ENCODE results near the gene MEPCE.
"Not testable (repeated sequence)": the region's sequence is repeated elsewhere in the genome, so short reads cannot be mapped to it uniquely, and the experiment has no call there.

Gene MEPCE

GRCh38 chr7:100434297-100435144 is 4.9 kb downstream of the MEPCE start:
- no peak for DNase-seq

GRCh38 chr7:100435401-100436304 is 6.0 kb downstream of the MEPCE start:
- DNase-seq = peak; percentile 72

DNA sequence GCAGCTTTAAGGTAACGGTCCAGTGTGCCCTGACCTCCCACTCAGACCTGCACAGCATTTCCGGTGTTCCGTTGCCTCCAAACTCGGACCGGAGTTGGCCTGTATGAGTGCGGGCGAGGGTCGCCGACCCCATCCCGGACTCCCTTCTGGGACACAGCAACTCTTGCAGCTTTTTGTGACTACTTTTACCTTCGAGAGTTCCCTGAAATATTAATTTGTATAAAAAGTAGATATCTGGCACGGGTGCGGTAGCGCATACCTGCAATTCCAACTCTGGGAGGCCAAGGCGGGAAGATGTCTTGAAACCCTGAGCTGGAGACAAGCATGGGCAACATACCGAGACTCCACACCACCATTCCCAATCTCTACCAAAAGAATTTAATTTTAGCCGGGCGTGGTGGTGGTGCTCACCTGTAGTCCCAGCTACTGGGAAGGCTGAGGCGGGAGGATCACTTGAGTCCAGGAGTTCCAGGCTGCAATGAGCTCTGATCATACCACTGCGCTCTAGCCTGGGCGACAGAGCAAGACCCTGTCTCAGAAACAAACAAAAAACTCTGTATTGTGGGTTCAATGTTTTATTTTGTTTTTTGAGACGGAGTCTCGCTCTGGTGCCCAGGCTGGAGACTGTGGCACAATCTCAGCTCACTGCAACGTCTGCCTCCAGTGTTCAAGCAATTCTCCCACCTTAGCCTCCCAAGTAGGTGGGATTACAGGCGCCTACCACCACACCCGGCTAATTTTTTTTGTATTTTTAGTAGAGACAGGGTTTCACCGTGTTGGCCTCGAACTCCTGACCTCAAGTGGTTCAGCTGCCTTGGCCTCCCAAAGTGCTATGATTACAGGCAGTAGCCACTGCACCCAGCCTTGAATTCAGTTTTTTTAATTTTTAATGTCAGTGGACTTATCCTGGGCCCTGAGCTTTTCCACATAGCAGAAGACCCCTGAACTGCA is 7.8 kb downstream of the MEPCE start:
- no peak for DNase-seq

GRCh38 chr7:100438172-100438571 is 8.5 kb downstream of the MEPCE start:
- DNase-seq = no peak

DNA sequence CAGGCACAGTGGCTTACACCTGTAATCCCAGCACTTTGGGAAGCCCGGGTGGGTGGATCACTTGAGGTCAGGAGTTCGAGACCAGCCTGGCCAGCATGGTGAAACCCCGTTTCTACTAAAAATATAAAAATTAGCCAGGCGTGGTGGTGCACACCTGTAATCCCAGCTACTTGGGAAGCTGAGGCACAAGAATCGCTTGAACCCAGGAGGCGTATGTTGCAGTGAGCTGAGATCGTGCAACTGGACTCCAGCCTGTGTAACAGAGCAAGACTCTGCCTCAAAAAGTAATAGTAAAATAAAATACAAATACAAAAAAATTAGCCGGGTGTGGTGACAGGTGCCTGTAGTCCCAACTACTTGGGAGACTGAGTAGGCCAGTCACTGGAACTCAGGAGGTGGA is 9.1 kb downstream of the MEPCE start:
- DNase-seq = not testable (repeated sequence)

DNA sequence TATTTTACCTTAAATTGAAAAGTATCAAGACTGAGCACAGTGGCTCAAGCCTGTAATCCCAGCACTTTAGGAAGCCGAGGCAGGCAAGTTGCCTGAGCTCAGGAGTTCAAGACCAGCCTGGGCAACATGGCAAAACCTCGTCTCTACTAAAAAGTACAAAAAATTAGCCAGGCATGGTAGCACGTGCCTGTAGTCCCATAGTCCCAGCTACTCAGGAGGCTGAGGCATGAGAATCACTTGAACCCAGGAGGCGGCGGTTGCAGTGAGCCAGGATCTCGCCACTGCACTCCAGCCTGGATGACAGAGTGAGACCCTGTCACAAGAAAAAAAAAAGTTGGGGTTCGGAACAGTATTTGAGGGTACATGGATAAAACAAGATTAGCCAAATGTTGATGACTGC is 9.6 kb downstream of the MEPCE start:
- not testable (repeated sequence) for DNase-seq

DNA sequence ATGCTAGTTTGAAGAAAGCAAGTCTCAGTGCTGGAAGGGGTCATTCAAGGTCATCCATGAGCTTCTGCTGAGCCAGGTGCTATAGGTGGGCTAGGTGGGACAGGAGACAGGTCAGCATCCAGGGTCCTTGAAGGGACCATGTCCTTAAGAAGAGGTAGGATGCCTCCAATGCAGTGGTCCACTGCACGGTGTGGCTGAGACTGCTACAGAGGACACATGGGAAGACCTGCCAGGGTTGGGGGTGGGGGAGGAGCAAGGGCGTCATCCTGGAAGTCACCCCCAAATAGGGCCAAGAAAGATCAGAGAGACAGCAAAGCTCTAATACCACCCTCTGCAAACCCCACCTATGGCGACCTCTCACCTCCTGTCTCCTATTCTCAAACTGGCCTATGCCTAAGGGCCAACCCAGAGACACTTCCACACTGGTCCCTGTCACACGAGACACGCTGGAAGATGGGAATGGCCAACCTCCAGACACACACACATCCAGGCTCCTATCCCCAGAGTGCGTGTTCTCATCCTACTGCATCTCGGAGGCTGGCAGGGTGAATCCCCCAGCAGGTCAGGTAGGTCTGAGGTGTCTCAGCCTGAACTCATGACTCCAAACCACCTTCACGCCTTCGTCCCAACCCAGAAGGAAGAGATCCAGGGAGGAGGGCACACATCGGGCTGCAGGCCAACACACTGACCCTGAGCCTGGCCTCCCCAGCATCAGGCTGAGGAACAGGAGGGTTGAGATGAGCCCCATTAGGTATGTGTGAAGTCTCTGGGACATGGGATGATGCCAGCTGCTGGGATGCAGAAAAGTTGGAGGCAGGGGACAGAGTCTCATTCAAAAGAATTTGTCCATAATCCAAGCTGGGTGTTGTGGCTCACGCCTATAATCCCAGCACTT is 12.3 kb downstream of the MEPCE start:
- no peak for DNase-seq

GRCh38 chr7:100443096-100443840 is 13.6 kb downstream of the MEPCE start:
- no peak for DNase-seq

DNA sequence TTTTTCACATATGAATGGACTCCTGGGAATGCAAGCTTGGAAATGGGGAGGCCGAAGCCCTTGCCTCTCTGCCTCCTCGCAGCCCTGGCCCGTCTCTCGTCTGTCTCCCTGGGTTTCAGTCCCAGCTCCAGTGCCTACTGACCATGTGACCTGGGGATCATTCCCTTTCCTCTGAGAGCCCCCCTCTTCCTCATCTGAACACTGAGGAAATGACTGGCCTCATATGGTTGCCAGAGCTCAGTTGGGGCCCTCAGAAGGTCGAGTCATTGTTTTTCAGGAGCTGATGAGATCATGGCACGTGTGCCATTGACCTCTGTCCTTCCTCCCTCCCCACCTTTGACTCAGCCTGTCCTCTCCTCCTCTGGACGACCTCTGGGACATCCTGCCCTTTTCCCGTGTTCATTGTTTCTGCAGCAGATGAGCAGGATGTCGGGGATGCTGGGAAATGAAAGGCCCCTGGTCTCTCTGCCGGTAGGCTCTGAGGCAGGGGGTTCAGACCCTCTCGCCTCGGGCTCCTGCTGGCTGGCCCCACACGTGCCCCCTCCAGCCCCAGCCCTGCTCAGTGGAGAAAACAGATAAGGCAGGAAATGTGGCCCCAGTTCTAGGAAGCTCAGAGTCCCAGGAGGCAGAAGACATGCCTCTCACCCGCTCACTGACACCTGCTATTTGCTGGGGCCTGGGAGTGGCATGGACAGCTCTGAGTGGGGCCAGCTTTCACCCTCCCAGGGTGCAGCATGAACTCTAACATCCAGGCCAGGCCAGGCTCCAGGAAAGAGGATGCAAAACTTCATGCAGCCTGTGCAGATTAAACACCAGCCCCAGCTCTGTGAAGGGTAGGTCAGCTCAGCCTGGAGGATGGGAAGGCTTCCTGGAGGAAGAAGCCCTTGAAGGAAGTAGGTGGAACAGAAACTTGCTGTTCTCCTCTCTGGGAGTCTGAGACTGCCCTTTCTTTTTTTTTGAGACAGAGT is 15.0 kb downstream of the MEPCE start:
- peak; percentile 84 for DNase-seq

DNA sequence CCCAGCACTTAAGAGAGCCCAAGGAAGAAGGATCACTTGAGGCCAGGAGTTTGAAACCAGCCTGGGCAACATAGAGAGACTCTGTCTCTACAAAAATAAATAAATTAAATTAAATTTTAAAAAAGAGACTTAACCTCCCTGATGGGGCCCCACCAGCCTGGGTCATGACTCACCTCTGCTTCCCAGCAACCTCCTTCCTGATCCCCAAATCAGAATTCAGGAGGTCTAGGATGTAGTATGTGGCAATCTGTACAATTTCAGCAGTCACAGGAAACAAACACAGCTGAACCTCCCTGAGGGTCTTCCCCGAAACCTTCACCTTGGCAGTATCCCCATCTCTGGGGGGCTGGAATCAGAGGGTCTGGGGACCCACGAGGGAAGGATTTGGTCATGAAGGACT is 16.4 kb downstream of the MEPCE start:
- DNase-seq = no peak

GRCh38 chr7:100447363-100447762 is 17.7 kb downstream of the MEPCE start:
- not testable (repeated sequence) for DNase-seq

DNA sequence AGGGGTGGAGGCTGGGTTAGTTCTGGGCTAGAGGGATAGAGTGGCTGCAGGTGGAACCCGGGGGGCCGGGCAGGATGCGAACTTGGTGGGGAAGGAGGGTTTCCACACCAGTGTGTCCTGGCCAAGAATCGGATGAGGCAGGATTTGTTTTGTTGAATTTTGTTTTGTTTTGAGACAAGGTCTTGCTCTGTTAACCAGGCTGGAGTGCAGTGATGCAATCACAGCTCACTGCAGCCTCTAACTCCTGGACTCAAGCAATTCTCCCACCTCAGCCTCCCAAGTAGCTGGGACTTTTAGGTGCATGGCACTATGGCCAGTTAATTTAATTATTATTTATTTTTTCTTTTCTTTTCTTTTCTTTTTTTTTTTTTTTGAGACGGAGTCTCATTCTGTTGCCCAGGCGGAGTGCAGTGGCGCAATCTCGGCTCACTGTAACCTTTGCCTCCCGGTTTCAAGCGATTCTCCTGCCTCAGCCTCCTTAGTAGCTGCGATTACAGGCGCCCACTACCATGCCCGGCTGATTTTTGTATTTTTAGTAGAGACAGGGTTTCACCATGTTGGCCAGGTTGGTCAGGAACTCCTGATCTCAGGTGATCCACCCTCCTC is 19.7 kb downstream of the MEPCE start:
- DNase-seq = no peak

GRCh38 chr7:100452513-100452912 is 22.9 kb downstream of the MEPCE start:
- DNase-seq = no peak

DNA sequence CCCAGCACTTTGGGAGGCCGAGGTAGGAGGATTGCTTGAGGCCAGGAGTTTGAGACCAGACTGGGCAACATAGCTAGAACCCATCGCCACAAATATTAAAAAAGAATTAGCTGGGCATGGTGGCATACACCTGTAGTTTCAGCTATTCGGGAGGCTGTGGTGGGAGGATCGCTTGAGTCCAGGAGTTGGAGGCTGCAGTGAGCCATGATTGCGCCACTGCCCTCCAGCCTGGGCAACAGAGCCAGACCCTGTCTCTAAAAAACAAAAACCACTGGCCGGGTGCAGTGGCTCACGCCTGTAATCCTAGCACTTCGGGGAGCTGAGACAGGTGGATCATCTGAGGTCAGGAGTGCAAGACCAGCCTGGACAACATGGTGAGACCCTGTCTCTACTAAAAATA is 24.2 kb downstream of the MEPCE start:
- DNase-seq = not testable (repeated sequence)

- DNase-seq = no peak
These were observed 25.6 kb downstream of the MEPCE start for GRCh38 chr7:100455206-100455605.

- no peak for DNase-seq
These were observed 26.9 kb downstream of the MEPCE start for GRCh38 chr7:100456562-100456961.

DNA sequence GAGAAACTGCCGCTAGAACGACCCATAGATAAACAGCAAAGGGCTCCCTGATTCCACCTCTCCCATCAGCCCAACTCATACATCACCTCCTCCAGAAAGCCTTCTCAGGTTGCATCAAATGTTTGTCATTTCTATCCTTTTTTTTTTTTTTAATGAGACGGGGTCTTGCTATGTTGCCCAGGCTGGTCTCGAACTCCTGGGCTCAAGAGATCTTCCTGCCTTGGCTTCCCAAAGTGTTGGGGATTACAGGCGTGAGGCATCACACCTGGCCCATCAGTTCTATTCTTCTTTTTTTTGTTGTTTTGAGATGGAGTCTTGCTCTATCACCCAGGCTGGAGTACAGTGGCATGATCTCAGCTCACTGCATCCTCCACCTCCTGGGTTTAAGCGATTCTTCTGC is 27.4 kb downstream of the MEPCE start:
- DNase-seq = no peak

DNA sequence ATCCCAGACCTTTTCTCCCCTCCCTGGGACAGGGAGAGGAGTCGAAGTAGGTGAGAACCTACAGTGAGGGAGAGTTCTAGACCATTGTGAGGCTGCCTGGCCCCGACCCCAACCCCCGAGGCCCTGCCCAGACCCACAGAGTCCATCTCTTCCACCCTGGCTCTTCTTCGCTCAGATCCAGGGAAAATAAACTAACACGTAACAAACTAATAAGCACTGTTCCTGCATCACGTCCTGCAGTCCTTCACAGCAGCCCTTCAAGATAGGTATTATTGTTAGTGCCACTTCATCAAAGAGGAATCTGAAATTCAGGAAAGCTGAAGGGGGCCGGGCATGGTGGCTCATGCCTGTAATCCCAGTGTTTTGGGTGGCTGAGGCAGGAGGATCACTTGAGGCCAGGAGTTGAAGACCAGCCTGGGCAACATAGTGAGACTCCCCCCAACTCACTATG is 34.6 kb downstream of the MEPCE start, which contains the start of gene SPACDR:
TSS of gene SPACDR (minus strand) at position 51 of the 451 bp plus-strand sequence. CDS start 235 bp downstream, outside the sequence.
- DNase-seq = no peak

DNA sequence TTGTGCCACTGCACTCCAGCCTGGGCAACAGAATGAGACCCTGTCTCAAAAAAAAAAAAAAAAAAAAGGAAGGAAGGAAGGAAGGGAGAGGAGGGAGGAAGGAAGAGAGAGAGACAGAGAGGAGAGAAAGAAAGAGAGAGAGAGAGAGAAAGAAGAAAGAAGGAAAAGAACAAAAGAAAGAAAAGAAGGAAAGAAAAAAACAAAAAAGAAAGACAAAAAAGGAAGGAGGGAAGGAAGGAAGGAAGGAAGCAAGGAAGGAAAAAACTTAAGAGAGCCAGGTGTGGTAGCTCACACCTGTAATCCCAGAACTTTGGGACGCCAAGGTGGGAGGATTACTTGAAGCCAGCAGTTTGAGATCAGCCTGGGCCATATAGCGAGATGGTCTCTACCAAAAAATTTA is 35.2 kb downstream of the MEPCE start:
- DNase-seq = no peak

Measured in OCI-M1 (cell line).